T-helper 2 cell treated with Interferon-gamma antibody and Interleukin-4, amounts not matched to agents 100 ng/mL and 5 ng/mL, for 36 hours (primary cell): ENCODE measurements around the gene L3MBTL1. TPM values are rescaled to one million over a fixed set of nuclear protein-coding genes. Genes with fewer than 3 reads are reported as not detected.

Source experiments
- intact Hi-C: fragments of 100-400 bp; cut with micrococcal nuclease; formaldehyde crosslinking; loops from one replicate; pipeline ENCODE4 v1.15.1; 2023
- total RNA-seq: library from RNA; stranded (reverse); gene quantifications from 2 replicates; pipeline ENCODE4 v1.2.3, GENCODE V29; 2022

L3MBTL1 gene
- total RNA-seq: 8.3 and 8.7 TPM in 2 replicates

GRCh38 chr20:43507150-43508080 lies at the start of gene L3MBTL1:
Gene L3MBTL1, plus strand, starts transcription at chr20:43507697. Its CDS starts 5,807 bp downstream, at chr20:43513504.
- intact Hi-C loops: no loop called here

- intact Hi-C loops: loop anchor here (2.0 to 5.0 kb wide), 3 partner anchors 492 to 754 kb away; partner anchors contain the start of gene OSER1
These were observed 49.0 kb upstream of the L3MBTL1 start for GRCh38 chr20:43458422-43458924.

- intact Hi-C loops: loop anchor here (2.0 to 5.0 kb wide), 3 partner anchors 492 to 753 kb away; partner anchors contain the start of gene OSER1
These were observed 48.2 kb upstream of the L3MBTL1 start for GRCh38 chr20:43459022-43459942.

GRCh38 chr20:43460172-43460829 lies 47.2 kb upstream of the L3MBTL1 start:
- intact Hi-C loops: no loop called here

- intact Hi-C loops: no loop called here
These were observed 46.7 kb upstream of the L3MBTL1 start for GRCh38 chr20:43460830-43461200.

- intact Hi-C loops: no loop called here
These were observed 45.4 kb upstream of the L3MBTL1 start for GRCh38 chr20:43461894-43462659.

- intact Hi-C loops: no loop called here
These were observed 44.6 kb upstream of the L3MBTL1 start for GRCh38 chr20:43462660-43463526.

GRCh38 chr20:43463527-43464218 lies 43.8 kb upstream of the L3MBTL1 start:
- intact Hi-C loops: no loop called here

- intact Hi-C loops: no loop called here
These were observed 43.2 kb upstream of the L3MBTL1 start for GRCh38 chr20:43464219-43464790.

GRCh38 chr20:43465625-43465943 lies 41.9 kb upstream of the L3MBTL1 start:
- intact Hi-C loops: no loop called here

GRCh38 chr20:43467589-43467988 lies 39.9 kb upstream of the L3MBTL1 start:
- intact Hi-C loops: no loop called here

GRCh38 chr20:43472671-43473380 lies 34.7 kb upstream of the L3MBTL1 start:
- intact Hi-C loops: no loop called here

- intact Hi-C loops: no loop called here
These were observed 34.2 kb upstream of the L3MBTL1 start for GRCh38 chr20:43473381-43473704.

GRCh38 chr20:43477193-43477592 lies 30.3 kb upstream of the L3MBTL1 start:
- intact Hi-C loops: no loop called here

GRCh38 chr20:43477619-43478018 lies 29.9 kb upstream of the L3MBTL1 start:
- intact Hi-C loops: no loop called here

- intact Hi-C loops: no loop called here
These were observed 17.5 kb upstream of the L3MBTL1 start for GRCh38 chr20:43490038-43490437.

- intact Hi-C loops: no loop called here
These were observed 15.4 kb upstream of the L3MBTL1 start for GRCh38 chr20:43492101-43492500.

GRCh38 chr20:43495388-43495787 lies 12.1 kb upstream of the L3MBTL1 start:
- intact Hi-C loops: no loop called here
